Progenitor cell of endocrine pancreas (in vitro differentiated cells): ENCODE data around the gene NSMCE3. TPM values are rescaled to one million over a fixed set of nuclear protein-coding genes. Genes with fewer than 3 reads are reported as not detected.

ENCODE experiments used
- DNase-seq: peaks from one replicate; pipeline ENCODE4 v3.0.0; 2021; ENCODE audit warnings: low spot score; ENCODE audit not compliant: unreplicated experiment
- H3K27ac Mint-ChIP-seq: 2 replicates; pipeline ENCODE4 v1.8.0; 2021; ENCODE audit warnings: mild to moderate bottlenecking, moderate library complexity, mixed read lengths
- H3K27me3 Mint-ChIP-seq: 2 replicates; pipeline ENCODE4 v1.8.0; 2021; ENCODE audit warnings: mixed read lengths
- H3K36me3 Mint-ChIP-seq: 2 replicates; pipeline ENCODE4 v1.8.0; 2022; ENCODE audit warnings: mixed read lengths; ENCODE audit not compliant: insufficient read depth
- H3K4me1 Mint-ChIP-seq: 2 replicates; pipeline ENCODE4 v1.8.0; 2021; ENCODE audit warnings: low read depth, mixed read lengths
- H3K4me3 Mint-ChIP-seq: 2 replicates; pipeline ENCODE4 v1.8.0; 2021; ENCODE audit warnings: low read depth, mild to moderate bottlenecking, moderate library complexity, mixed read lengths
- H3K9me3 Mint-ChIP-seq: 2 replicates; pipeline ENCODE4 v1.8.0; 2021; ENCODE audit warnings: low read depth, mixed read lengths
- long read RNA-seq: library from polyadenylated mRNA; unstranded; transcript quantifications from one replicate; pipeline ENCODE4 v2.0.0, GENCODE V29; 2020
- total RNA-seq: library from RNA; stranded (reverse); gene quantifications from 2 replicates; pipeline ENCODE4 v1.2.1, GENCODE V29; 2021
- TF ChIP-seq, protein P1 (sequence below): fragments of 200-600 bp; sonication (generic); IDR thresholded peaks from one replicate; pipeline ENCODE4 v1.5.0; 2021; ENCODE audit warnings: antibody characterized with exemption, mild to moderate bottlenecking; ENCODE audit not compliant: unreplicated experiment

The NSMCE3 gene
- total RNA-seq: 7.9 and 8.4 TPM in 2 replicates
- long read RNA-seq: 0 reads

DNA sequence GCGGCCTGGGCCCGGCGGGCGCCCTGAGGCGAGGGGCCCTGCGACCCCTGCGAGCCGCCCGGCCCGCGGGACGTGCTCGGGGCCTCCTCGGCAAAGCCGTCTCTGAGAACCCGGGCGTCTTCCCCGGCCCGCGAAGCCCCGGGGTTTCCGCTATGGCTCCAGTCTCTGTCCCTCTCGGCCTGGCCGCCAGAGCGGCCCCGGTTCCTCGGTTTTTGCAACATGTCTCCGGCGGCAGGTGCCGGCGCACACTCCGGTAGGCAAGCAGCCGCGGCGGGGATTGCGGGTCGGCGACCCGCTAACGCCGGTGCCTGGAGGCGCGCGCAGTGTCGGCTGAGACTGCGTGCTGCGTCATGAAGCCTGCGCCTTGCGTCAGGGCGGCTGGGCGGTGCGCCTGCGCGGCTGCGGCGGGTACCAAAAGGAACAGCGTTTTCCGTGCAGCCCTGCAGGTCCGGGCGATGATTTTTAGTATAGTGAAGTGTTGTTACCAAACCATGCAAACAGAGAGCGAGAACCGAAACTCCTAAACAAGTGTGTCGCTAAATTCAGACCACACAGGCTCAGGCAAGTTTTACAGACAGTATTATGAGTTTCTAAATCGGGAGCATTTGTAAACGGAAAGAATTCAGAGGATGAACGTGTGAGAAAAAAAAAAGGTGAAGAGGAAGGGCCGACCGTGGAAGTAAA lies at the start of gene NSMCE3:
Gene NSMCE3 (minus strand): TSS at position 338 of the 684 bp plus-strand sequence. CDS start 117 bp downstream, at position 221.
- TF ChIP-seq, protein P1, sequence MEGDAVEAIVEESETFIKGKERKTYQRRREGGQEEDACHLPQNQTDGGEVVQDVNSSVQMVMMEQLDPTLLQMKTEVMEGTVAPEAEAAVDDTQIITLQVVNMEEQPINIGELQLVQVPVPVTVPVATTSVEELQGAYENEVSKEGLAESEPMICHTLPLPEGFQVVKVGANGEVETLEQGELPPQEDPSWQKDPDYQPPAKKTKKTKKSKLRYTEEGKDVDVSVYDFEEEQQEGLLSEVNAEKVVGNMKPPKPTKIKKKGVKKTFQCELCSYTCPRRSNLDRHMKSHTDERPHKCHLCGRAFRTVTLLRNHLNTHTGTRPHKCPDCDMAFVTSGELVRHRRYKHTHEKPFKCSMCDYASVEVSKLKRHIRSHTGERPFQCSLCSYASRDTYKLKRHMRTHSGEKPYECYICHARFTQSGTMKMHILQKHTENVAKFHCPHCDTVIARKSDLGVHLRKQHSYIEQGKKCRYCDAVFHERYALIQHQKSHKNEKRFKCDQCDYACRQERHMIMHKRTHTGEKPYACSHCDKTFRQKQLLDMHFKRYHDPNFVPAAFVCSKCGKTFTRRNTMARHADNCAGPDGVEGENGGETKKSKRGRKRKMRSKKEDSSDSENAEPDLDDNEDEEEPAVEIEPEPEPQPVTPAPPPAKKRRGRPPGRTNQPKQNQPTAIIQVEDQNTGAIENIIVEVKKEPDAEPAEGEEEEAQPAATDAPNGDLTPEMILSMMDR: no peak
- peak; percentile 75 for DNase-seq
- H3K36me3 Mint-ChIP-seq: no peaks in the 10 kb centered on the region
- H3K4me1 Mint-ChIP-seq: peaks cover 21% of the 10 kb centered on the region
- H3K27me3 Mint-ChIP-seq: no peaks in the 10 kb centered on the region
- peak within 1 kb of the TSS; percentile 83 for H3K4me3 Mint-ChIP-seq
- peak within 1 kb of the TSS; percentile 97 for H3K27ac Mint-ChIP-seq
- H3K9me3 Mint-ChIP-seq: no peaks in the 10 kb centered on the region

DNA sequence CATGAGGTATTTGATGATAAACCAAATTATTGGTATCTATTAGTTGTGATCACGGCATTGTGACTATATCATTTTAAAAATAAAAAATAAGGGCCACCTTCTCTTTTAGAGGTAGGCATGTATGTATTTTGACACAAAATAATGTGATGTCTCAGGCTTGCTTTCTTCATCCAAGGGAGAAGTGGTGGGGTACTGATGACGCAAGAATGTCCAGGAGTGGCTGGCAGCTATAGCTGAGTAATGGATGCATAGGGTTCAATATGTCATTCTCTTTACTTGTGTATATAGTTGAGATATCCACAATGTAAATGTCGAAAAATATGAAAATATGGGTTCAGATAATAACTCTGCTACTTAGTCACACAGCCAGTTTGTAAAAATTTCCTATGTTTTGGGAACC lies 46.8 kb upstream of the NSMCE3 start:
- TF ChIP-seq, protein P1: no peak
- no peaks in the 10 kb centered on the region for H3K9me3 Mint-ChIP-seq
- H3K36me3 Mint-ChIP-seq: no peaks in the 10 kb centered on the region
- no peak overlapping the region for H3K4me3 Mint-ChIP-seq
- H3K27ac Mint-ChIP-seq: no peak overlapping the region
- H3K27me3 Mint-ChIP-seq: no peaks in the 10 kb centered on the region
- DNase-seq: no peak
- H3K4me1 Mint-ChIP-seq: no peaks in the 10 kb centered on the region

DNA sequence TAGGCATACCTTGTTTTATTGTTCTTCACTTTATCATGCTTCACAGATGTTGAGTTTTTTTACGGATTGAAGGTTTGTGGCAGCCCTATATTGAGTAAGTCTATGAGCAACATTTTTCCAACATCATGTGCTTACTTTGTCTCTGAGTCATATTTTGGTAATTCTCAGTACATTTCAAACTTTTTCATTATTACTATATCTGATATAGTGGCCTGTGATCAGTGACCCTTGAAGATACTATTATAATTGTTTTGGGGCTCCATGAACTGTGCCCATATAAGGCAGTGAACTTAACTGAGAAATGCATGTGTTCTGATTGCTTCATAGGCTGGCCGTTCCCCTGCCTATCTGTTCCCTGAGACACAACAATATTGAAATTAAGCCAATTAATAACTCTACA lies 42.8 kb upstream of the NSMCE3 start:
- Mint-ChIP-seq H3K4me3 (no peak overlapping the region), H3K36me3 (no peaks in the 10 kb centered on the region), H3K27ac (peak overlapping the region; percentile 12)

DNA sequence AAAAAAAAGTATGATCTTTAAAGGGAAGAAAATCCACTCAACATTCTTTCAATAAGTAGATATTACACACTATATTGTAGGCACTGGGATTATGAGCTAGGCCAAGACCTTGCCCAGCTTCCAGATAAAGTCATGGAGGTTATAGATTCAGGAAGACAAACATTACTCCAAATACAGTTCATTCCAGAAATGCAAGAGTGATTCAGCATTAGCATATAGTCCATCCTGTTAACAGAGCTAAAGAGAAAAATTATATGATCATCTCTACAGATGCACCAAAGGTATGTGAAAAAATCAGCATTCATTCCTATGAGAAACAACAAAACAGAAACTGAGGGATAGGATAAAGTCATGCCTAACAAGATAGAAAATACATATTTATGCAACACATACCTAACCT lies 42.1 kb upstream of the NSMCE3 start:
- no peaks in the 10 kb centered on the region for H3K9me3 Mint-ChIP-seq
- DNase-seq: no peak
- no peaks in the 10 kb centered on the region for H3K4me1 Mint-ChIP-seq
- TF ChIP-seq, protein P1: no peak
- no peak overlapping the region for H3K27ac Mint-ChIP-seq
- no peak overlapping the region for H3K4me3 Mint-ChIP-seq
- no peaks in the 10 kb centered on the region for H3K36me3 Mint-ChIP-seq
- H3K27me3 Mint-ChIP-seq: no peaks in the 10 kb centered on the region

More for the DNA sequence above, 42.8 kb upstream of the NSMCE3 start:
- TF ChIP-seq, protein P1: no peak
- no peaks in the 10 kb centered on the region for H3K27me3 Mint-ChIP-seq
- DNase-seq: no peak
- H3K9me3 Mint-ChIP-seq: no peaks in the 10 kb centered on the region
- no peaks in the 10 kb centered on the region for H3K4me1 Mint-ChIP-seq

DNA sequence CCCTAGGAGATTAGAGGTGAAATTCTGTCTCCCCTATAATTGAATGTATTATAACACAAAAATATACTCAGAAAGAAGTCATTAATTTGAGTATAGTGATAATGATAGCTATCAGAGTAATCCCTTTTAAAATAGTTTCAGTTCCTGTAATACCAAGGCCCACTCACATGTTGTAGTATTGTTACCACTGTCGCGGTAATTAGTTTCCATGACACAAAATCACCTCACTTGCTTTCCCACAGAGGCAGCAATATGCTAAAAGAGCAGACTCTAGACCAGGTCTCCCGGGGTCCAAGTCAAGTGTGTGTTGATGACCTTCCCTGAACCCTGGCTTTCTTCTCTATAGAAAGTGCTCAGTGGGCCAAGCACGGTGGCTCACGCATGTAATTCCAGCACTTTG lies 39.5 kb upstream of the NSMCE3 start:
- Mint-ChIP-seq H3K27me3 (no peaks in the 10 kb centered on the region), H3K4me1 (no peaks in the 10 kb centered on the region), H3K4me3 (no peak overlapping the region), H3K27ac (no peak overlapping the region), H3K36me3 (no peaks in the 10 kb centered on the region), H3K9me3 (no peaks in the 10 kb centered on the region)
- DNase-seq: no peak
- TF ChIP-seq, protein P1: no peak
